Body of pancreas (tissue), 4 donors: Measurements from ENCODE around the gene ENAH. TPM values are rescaled to one million over a fixed set of nuclear protein-coding genes. Genes with fewer than 3 reads are reported as not detected.
A peak's percentile ranks its signal among the peaks of the same experiment; 100 is the strongest.

ENCODE experiments used
- ATAC-seq: fragments of 150-250 bp; one replicate; pipeline ENCODE4 v1.9.1; 2016
- DNase-seq, 4 donors: peaks; one replicate each; pipeline ENCODE4 v3.0.0-alpha.2; 2019
- H3K27ac ChIP-seq, 4 donors: fragments of 200-600 bp; sonication (generic); 1 replicate in 3 of 4; 2 replicates in 1 of 4; pipeline versions ENCODE4 v1.5.1 to v1.6.1; 2016 to 2019; ENCODE audit warnings: mild to moderate bottlenecking in 1 of 4, mixed read lengths in 1 of 4, moderate library complexity in 1 of 4
- H3K27me3 ChIP-seq, 2 donors: fragments of 200-600 bp; sonication (generic); one replicate each; pipeline ENCODE4 v1.6.0; 2016; ENCODE audit warnings: mild to moderate bottlenecking in 1 of 2
- H3K36me3 ChIP-seq, 2 donors: fragments of 200-600 bp; sonication (generic); replicated peaks in 1 of 2; 2 replicates each; pipeline ENCODE4 v1.5.1; 2016; ENCODE audit warnings: low read depth in 2 of 2; ENCODE audit not compliant: insufficient read depth in 1 of 2
- H3K4me1 ChIP-seq: fragments of 200-600 bp; sonication (generic); one replicate; pipeline ENCODE4 v1.6.0; 2016
- H3K4me3 ChIP-seq, 2 donors: fragments of 200-600 bp; sonication (generic); 1 replicate in 1 of 2; 2 replicates in 1 of 2; pipeline ENCODE4 v1.5.1; 2016 to 2019
- H3K9me3 ChIP-seq, 3 donors: fragments of 200-600 bp; sonication (generic); 1 replicate in 2 of 3; 2 replicates in 1 of 3; pipeline ENCODE4 v1.5.1; 2016
- CTCF ChIP-seq, 7 experiments: fragments of 450-650 bp in 4 of 7; fragments of 200-600 bp in 3 of 7; sonication (generic) in 3 of 7; IDR thresholded peaks; one replicate each; pipeline ENCODE4 v1.5.1; 2016 to 2019; ENCODE audit warnings: antibody characterized with exemption in 7 of 7
- POLR2A ChIP-seq, 3 donors: fragments of 450-650 bp; IDR thresholded peaks; one replicate each; pipeline ENCODE4 v1.6.1; 2016; ENCODE audit warnings: antibody characterized with exemption in 3 of 3, mild to moderate bottlenecking in 2 of 3
- WGBS, 2 donors: methylation state at CpG; one replicate each; pipeline ENCODE4 v1.1.5; 2017; 5-methylcytosine and 5-hydroxymethylcytosine counted together
- intact Hi-C: fragments of 100-400 bp; cut with DNase I; formaldehyde crosslinking; loops from one replicate; pipeline ENCODE4 v1.15.1; 2023
- total RNA-seq, 2 donors: library from RNA; depleted of rRNA; stranded (reverse); fragments of >200 nt; gene quantifications; one replicate each; pipeline ENCODE4 v1.1.0, GENCODE V29; 2016

ENAH gene
- total RNA-seq, 2 donors from 2014 or later = 21.1 to 28.8 TPM

- ATAC-seq = no peak
- H3K36me3 ChIP-seq = no peaks in the 10 kb centered on the region
- TF ChIP-seq CTCF (IDR thresholded peaks at IDR 0.05) (no peak), POLR2A (IDR thresholded peaks at IDR 0.05) (no peak)
- H3K4me1 ChIP-seq = peaks cover 5% of the 10 kb centered on the region
- 39 to 60% methylated on average over 4 to 8 of the region's 8 CpGs for WGBS, 2 donors
- no peaks in the 10 kb centered on the region for H3K9me3 ChIP-seq
- no peak overlapping the region for H3K4me3 ChIP-seq
- no peak overlapping the region for H3K27ac ChIP-seq
- intact Hi-C loops = no loop called here
- peak in 1 of 4 donors; percentile 6 for DNase-seq
- no peaks in the 10 kb centered on the region for H3K27me3 ChIP-seq
These were observed 192.0 kb downstream of the ENAH start for GRCh38 chr1:225460737-225461532.

DNA sequence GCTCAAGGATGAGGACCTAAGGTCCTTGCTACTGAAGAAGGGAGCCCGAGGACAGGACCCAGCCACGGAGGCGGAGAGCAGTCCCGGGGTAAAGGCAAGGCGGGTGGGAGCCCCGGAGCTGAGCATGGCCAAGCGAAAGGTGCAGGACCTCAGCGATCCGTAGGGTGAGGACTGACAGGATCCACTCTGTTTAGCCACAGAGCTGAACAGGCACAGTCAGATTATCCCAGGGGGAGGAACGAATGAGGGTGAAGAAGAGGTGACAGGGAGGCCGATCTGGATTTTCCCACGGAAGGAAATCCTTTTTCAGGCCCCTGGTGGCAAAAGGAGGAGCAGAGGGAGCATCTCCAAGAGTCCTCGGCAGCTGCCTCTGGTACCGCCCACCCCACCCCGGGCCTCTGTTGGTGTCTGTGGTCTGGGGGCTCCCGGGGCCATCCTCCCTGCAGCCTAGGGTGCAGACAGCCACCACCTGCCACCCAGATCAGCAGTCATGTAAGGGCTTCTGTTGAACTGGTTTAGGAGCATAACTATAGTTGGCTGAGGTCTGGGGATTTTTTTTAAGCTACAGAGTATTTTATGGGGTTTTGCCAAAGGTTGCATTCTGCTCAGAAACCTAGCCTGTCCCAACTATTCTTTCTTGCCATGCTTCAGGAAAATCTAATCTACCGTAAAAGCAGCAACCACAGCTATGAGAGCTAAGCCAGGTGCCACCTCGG is 192.7 kb downstream of the ENAH start:
- Histone ChIP-seq H3K27me3 (no peaks in the 10 kb centered on the region), H3K4me3 (no peak overlapping the region), H3K36me3 (no peaks in the 10 kb centered on the region), H3K27ac (no peak overlapping the region), H3K9me3 (no peaks in the 10 kb centered on the region), H3K4me1 (peaks cover 5% of the 10 kb centered on the region)
- ATAC-seq (no peak), DNase-seq (peak in 1 of 4 donors; percentile 5)
- intact Hi-C loops = no loop called here
- WGBS, 2 donors = 61% methylated on average over 17 to 18 of the region's 18 CpGs
- TF ChIP-seq CTCF (IDR thresholded peaks at IDR 0.05) (no peak), POLR2A (IDR thresholded peaks at IDR 0.05) (no peak)

- DNase-seq (no peak), ATAC-seq (no peak)
- H3K27me3 ChIP-seq = no peaks in the 10 kb centered on the region
- intact Hi-C loops = no loop called here
- TF ChIP-seq POLR2A (IDR thresholded peaks at IDR 0.05) (no peak), CTCF (IDR thresholded peaks at IDR 0.05) (no peak)
- 73 to 78% methylated on average over 2 of the region's 2 CpGs for WGBS, 2 donors
- no peaks in the 10 kb centered on the region for H3K9me3 ChIP-seq
- no peak overlapping the region for H3K4me3 ChIP-seq
- no peaks in the 10 kb centered on the region for H3K36me3 ChIP-seq
- peaks cover 21% of the 10 kb centered on the region for H3K4me1 ChIP-seq
- no peak overlapping the region for H3K27ac ChIP-seq
These were observed 194.7 kb downstream of the ENAH start for GRCh38 chr1:225458222-225458631.

DNA sequence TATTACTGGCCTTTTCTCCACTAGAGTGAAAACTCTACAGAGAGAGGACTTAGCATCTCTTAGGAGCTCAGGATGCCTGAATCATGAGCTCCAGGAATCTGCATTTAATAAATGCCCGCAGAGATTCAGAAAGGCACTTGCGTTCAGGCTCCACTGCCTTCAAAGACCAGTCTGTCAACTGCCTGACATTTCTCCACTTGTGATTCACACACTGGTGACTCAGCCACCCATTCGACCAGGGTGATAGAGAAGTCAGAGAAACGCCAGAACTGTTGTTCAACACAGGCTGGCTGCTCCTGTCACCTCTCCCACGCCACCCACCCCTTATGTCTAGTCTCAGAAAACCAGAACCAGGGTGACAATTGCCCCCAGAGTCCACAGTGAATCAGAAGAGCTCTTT is 198.2 kb downstream of the ENAH start:
- intact Hi-C loops = no loop called here
- peak overlapping the region in 3 of 4 donors; percentile 1 to 19 (median 14) for H3K27ac ChIP-seq

More for the DNA sequence above, 198.2 kb downstream of the ENAH start:
- DNase-seq (peak in 3 of 4 donors; percentile 15 to 70 (median 57)), ATAC-seq (peak; percentile 66)
- no peaks in the 10 kb centered on the region for H3K36me3 ChIP-seq
- H3K9me3 ChIP-seq = no peaks in the 10 kb centered on the region
- H3K4me3 ChIP-seq = no peak overlapping the region
- H3K27me3 ChIP-seq = no peaks in the 10 kb centered on the region
- TF ChIP-seq CTCF (IDR thresholded peaks at IDR 0.05) = no peak
- no peak for TF ChIP-seq POLR2A (IDR thresholded peaks at IDR 0.05)
- H3K4me1 ChIP-seq = peaks cover 16% of the 10 kb centered on the region
- 29 to 39% methylated on average over 5 of the region's 5 CpGs for WGBS, 2 donors
